HepG2 (cell line): Measurements from ENCODE around the gene TTC17. TPM values are rescaled to one million over a fixed set of nuclear protein-coding genes. Genes with fewer than 3 reads are reported as not detected.

Experiments
- AGO1 ChIP-seq: fragments of 200-400 bp; formaldehyde crosslinking; IDR thresholded peaks from 2 replicates; pipeline ENCODE4 v1.6.1; 2017; ENCODE audit warnings: mild to moderate bottlenecking, low read depth, low read length, moderate library complexity; ENCODE audit not compliant: poor library complexity, severe bottlenecking
- FOXK2 ChIP-seq: fragments of 450-650 bp; IDR thresholded peaks from 2 replicates; pipeline ENCODE4 v1.6.1; 2016
- HDAC6 ChIP-seq: fragments of 200-600 bp; sonication (generic); IDR thresholded peaks from 2 replicates; pipeline ENCODE4 v1.7.0; 2017; ENCODE audit warnings: mild to moderate bottlenecking, antibody characterized with exemption, low read length, low read depth
- HNF4A ChIP-seq: sonication (generic); formaldehyde crosslinking; IDR thresholded peaks from 2 replicates; pipeline ENCODE4 v1.4.0; 2020; ENCODE audit warnings: missing genetic modification reagents
- JUNB ChIP-seq: sonication (generic); formaldehyde crosslinking; IDR thresholded peaks from 2 replicates; pipeline ENCODE4 v1.8.0; 2022; ENCODE audit warnings: missing genetic modification reagents, mild to moderate bottlenecking, borderline replicate concordance
- MYNN ChIP-seq: sonication (generic); formaldehyde crosslinking; IDR thresholded peaks from 2 replicates; pipeline ENCODE4 v1.4.0; 2020; ENCODE audit warnings: mild to moderate bottlenecking, low read depth, missing genetic modification reagents
- NCOA1 ChIP-seq: sonication (generic); formaldehyde crosslinking; IDR thresholded peaks from 2 replicates; pipeline ENCODE4 v1.9.0; 2021; ENCODE audit warnings: missing genetic modification reagents
- NFIC ChIP-seq: IDR thresholded peaks from 2 replicates; pipeline ENCODE4 v1.6.1; 2012; ENCODE audit warnings: mild to moderate bottlenecking, low read length, inconsistent platforms
- NFKBIZ ChIP-seq: IDR thresholded peaks from 2 replicates; pipeline ENCODE4 v1.6.1; 2018; ENCODE audit warnings: missing genetic modification reagents, missing compliant biosample characterization
- NFYC ChIP-seq: IDR thresholded peaks from 2 replicates; pipeline ENCODE4 v1.6.1; 2016; ENCODE audit warnings: missing genetic modification reagents, missing compliant biosample characterization
- PITX1 ChIP-seq: sonication (generic); formaldehyde crosslinking; IDR thresholded peaks from 2 replicates; pipeline ENCODE4 v1.5.1; 2020; ENCODE audit warnings: mild to moderate bottlenecking, missing genetic modification reagents
- RAD51 ChIP-seq: fragments of 450-650 bp; IDR thresholded peaks from 2 replicates; pipeline ENCODE4 v1.6.1; 2016; ENCODE audit warnings: borderline replicate concordance
- SALL1 ChIP-seq: sonication (generic); formaldehyde crosslinking; IDR thresholded peaks from 2 replicates; pipeline ENCODE4 v1.8.0; 2022; ENCODE audit warnings: mild to moderate bottlenecking, missing genetic modification reagents
- SETDB1 ChIP-seq: sonication (generic); formaldehyde crosslinking; IDR thresholded peaks from 2 replicates; pipeline ENCODE4 v1.5.1; 2020; ENCODE audit warnings: missing genetic modification reagents, mild to moderate bottlenecking, borderline replicate concordance
- SIN3B ChIP-seq: fragments of 150-350 bp; IDR thresholded peaks from 2 replicates; pipeline ENCODE4 v1.6.1; 2014; ENCODE audit warnings: low read length
- SMYD3 ChIP-seq: sonication (generic); formaldehyde crosslinking; IDR thresholded peaks from 2 replicates; pipeline ENCODE4 v1.8.1; 2023; ENCODE audit warnings: mild to moderate bottlenecking, missing genetic modification reagents
- SP140L ChIP-seq: sonication (generic); formaldehyde crosslinking; IDR thresholded peaks from 2 replicates; pipeline ENCODE4 v1.4.0; 2020; ENCODE audit warnings: missing genetic modification reagents, borderline replicate concordance
- TBP ChIP-seq: sonication (generic); formaldehyde crosslinking; IDR thresholded peaks from 2 replicates; pipeline ENCODE4 v1.5.0; 2020; ENCODE audit warnings: missing genetic modification reagents
- WIZ ChIP-seq: sonication (generic); formaldehyde crosslinking; IDR thresholded peaks from 2 replicates; pipeline ENCODE4 v1.5.1; 2020; ENCODE audit warnings: mild to moderate bottlenecking, missing genetic modification reagents
- ZBTB8A ChIP-seq: sonication (generic); formaldehyde crosslinking; IDR thresholded peaks from 2 replicates; pipeline ENCODE4 v1.4.0; 2020; ENCODE audit warnings: mild to moderate bottlenecking, low read depth, missing genetic modification reagents, borderline replicate concordance
- ZKSCAN1 ChIP-seq: fragments of 150-350 bp; IDR thresholded peaks from 2 replicates; pipeline ENCODE4 v1.6.1; 2014; ENCODE audit warnings: low read length
- ZMYM2 ChIP-seq: sonication (generic); formaldehyde crosslinking; IDR thresholded peaks from 2 replicates; pipeline ENCODE4 v1.8.0; 2022; ENCODE audit warnings: mild to moderate bottlenecking, missing genetic modification reagents
- ZNF326 ChIP-seq: sonication (generic); formaldehyde crosslinking; IDR thresholded peaks from 2 replicates; pipeline ENCODE4 v1.4.0; 2020; ENCODE audit warnings: missing genetic modification reagents, borderline replicate concordance
- ZNF354B ChIP-seq: sonication (generic); formaldehyde crosslinking; IDR thresholded peaks from 2 replicates; pipeline ENCODE4 v1.8.0; 2022; ENCODE audit warnings: mild to moderate bottlenecking, missing genetic modification reagents
- ZNF362 ChIP-seq: sonication (generic); formaldehyde crosslinking; IDR thresholded peaks from 2 replicates; pipeline ENCODE4 v1.4.0; 2020; ENCODE audit warnings: missing genetic modification reagents, mild to moderate bottlenecking, borderline replicate concordance
- ZNF451 ChIP-seq: sonication (generic); formaldehyde crosslinking; IDR thresholded peaks from 2 replicates; pipeline ENCODE4 v1.5.0; 2020; ENCODE audit warnings: mild to moderate bottlenecking, missing genetic modification reagents
- ZNF567 ChIP-seq: sonication (generic); formaldehyde crosslinking; IDR thresholded peaks from 2 replicates; pipeline ENCODE4 v1.8.1; 2023; ENCODE audit warnings: mild to moderate bottlenecking, missing genetic modification reagents, borderline replicate concordance
- ZNF644 ChIP-seq: IDR thresholded peaks from 2 replicates; pipeline ENCODE4 v1.6.1; 2016; ENCODE audit warnings: low read depth
- ZNF83 ChIP-seq: sonication (generic); formaldehyde crosslinking; IDR thresholded peaks from 2 replicates; pipeline ENCODE4 v1.4.0; 2020; ENCODE audit warnings: missing genetic modification reagents, mild to moderate bottlenecking, borderline replicate concordance
- ZSCAN5A ChIP-seq: sonication (generic); formaldehyde crosslinking; IDR thresholded peaks from 2 replicates; pipeline ENCODE4 v1.8.0; 2022; ENCODE audit warnings: mild to moderate bottlenecking, missing genetic modification reagents, borderline replicate concordance
- polyA plus RNA-seq, 8 experiments: library from polyadenylated mRNA; depleted of rRNA in 3 of 8; stranded (reverse) in 7 of 8; unstranded in 1 of 8; fragments of >200 nt; fragmentation: Illumina TruSeq in 4 of 8; extraction: Trizol in 4 of 8; gene quantifications; 2 replicates each; pipeline versions ENCODE4 v1.2.1 to v1.2.3, GENCODE V29; 2011 to 2016; ENCODE audit warnings: low read depth in 4 of 8, missing spikeins in 1 of 8, mixed read lengths in 1 of 8; ENCODE audit not compliant: insufficient read depth in 1 of 8
- total RNA-seq, 5 experiments: library from RNA; depleted of rRNA; stranded (reverse); fragments of >200 nt; fragmentation: Illumina TruSeq; extraction: Trizol; gene quantifications; 2 replicates each; pipeline ENCODE4 v1.2.3, GENCODE V29; 2016; ENCODE audit warnings: low read depth in 1 of 5
- TF ChIP-seq, protein P1 (sequence below): sonication (generic); formaldehyde crosslinking; IDR thresholded peaks from 2 replicates; pipeline ENCODE4 v1.5.0; 2020; ENCODE audit warnings: missing genetic modification reagents

TTC17 gene
- total and polyA plus RNA-seq, 2 of the 13 experiments (the other 11 are each of a cell fraction or from before 2014, with no cell fraction given), result 55.9 to 99.7 TPM

- TF ChIP-seq, protein P1, sequence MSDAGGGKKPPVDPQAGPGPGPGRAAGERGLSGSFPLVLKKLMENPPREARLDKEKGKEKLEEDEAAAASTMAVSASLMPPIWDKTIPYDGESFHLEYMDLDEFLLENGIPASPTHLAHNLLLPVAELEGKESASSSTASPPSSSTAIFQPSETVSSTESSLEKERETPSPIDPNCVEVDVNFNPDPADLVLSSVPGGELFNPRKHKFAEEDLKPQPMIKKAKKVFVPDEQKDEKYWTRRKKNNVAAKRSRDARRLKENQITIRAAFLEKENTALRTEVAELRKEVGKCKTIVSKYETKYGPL (CRISPR knock-in tag), result no peak
- TF ChIP-seq NFYC (CRISPR knock-in tag) (no peak), PITX1 (CRISPR knock-in tag) (peak; percentile 96), ZNF567 (no peak), ZNF83 (no peak), ZNF354B (CRISPR knock-in tag) (no peak), TBP (CRISPR knock-in tag) (no peak), NCOA1 (CRISPR knock-in tag) (no peak), SALL1 (peak; percentile 69), SP140L (no peak), ZNF326 (no peak), FOXK2 (no peak), ZNF451 (CRISPR knock-in tag) (no peak), ZNF362 (no peak), SETDB1 (no peak), NFKBIZ (CRISPR knock-in tag) (0 out of 2 replicates have a peak, but pooled peaks have one; percentile 34), SMYD3 (CRISPR knock-in tag) (no peak), WIZ (peak; percentile 71; the same call in 1 of the 2 replicates), JUNB (no peak), NFIC (no peak), ZMYM2 (CRISPR knock-in tag) (no peak), RAD51 (no peak), HNF4A (CRISPR knock-in tag) (no peak), ZNF644 (CRISPR knock-in tag) (no peak), ZKSCAN1 (no peak), ZSCAN5A (CRISPR knock-in tag) (no peak), HDAC6 (no peak), SIN3B (peak; percentile 38; the same call in 1 of the 2 replicates), MYNN (CRISPR knock-in tag) (no peak), ZBTB8A (no peak), AGO1 (peak; percentile 85)
Measured at GRCh38 chr11:43358801-43359421, at the start of gene TTC17 (continued).
